Panc1 (cell line): ENCODE results near the gene CAMK2A.

Experiments
- SIN3A ChIP-seq: IDR thresholded peaks from 2 replicates; pipeline ENCODE4 v1.6.1; 2012; ENCODE audit warnings: low read depth, mild to moderate bottlenecking, low read length, moderate library complexity, borderline replicate concordance; ENCODE audit not compliant: insufficient read depth
- TCF7L2 ChIP-seq: IDR thresholded peaks from 2 replicates; pipeline ENCODE4 v1.6.1; 2011; ENCODE audit warnings: mild to moderate bottlenecking, low read depth, low read length, inconsistent platforms
- TF ChIP-seq, protein P1 (sequence below): fragments of 450-650 bp; IDR thresholded peaks from 2 replicates; pipeline ENCODE4 v1.5.1; 2017; ENCODE audit warnings: mild to moderate bottlenecking
- TF ChIP-seq, protein P2 (sequence below), 2 experiments: IDR thresholded peaks; 2 replicates each; pipeline ENCODE4 v1.6.1; 2011 to 2012; ENCODE audit warnings: low read depth in 2 of 2, control low read depth in 1 of 2, low read length in 1 of 2, mild to moderate bottlenecking in 1 of 2, moderate library complexity in 1 of 2; ENCODE audit not compliant: insufficient read depth in 1 of 2

DNA sequence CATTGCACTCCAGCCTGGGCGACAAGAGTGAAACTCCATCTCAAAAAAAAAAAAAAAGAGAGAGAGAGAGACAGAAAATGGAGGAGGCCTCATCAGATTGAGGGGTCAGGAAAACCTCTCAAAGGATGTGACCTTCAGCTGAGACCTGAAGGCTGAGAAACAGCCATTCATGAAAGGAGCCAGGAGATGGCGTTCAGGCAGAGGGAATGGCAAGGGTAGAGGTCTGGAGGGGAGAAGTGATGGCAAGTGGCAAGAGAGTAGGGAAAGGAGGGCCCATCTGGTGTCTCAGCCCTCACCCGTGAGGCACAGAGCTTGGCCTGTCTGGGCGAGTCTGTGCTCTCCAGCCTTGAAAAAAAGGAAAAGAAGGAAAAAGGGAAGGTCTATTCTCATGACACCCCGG, 17.0 kb downstream of the CAMK2A start:
- TF ChIP-seq, protein P1, sequence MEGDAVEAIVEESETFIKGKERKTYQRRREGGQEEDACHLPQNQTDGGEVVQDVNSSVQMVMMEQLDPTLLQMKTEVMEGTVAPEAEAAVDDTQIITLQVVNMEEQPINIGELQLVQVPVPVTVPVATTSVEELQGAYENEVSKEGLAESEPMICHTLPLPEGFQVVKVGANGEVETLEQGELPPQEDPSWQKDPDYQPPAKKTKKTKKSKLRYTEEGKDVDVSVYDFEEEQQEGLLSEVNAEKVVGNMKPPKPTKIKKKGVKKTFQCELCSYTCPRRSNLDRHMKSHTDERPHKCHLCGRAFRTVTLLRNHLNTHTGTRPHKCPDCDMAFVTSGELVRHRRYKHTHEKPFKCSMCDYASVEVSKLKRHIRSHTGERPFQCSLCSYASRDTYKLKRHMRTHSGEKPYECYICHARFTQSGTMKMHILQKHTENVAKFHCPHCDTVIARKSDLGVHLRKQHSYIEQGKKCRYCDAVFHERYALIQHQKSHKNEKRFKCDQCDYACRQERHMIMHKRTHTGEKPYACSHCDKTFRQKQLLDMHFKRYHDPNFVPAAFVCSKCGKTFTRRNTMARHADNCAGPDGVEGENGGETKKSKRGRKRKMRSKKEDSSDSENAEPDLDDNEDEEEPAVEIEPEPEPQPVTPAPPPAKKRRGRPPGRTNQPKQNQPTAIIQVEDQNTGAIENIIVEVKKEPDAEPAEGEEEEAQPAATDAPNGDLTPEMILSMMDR = no peak
- TF ChIP-seq, protein P2, sequence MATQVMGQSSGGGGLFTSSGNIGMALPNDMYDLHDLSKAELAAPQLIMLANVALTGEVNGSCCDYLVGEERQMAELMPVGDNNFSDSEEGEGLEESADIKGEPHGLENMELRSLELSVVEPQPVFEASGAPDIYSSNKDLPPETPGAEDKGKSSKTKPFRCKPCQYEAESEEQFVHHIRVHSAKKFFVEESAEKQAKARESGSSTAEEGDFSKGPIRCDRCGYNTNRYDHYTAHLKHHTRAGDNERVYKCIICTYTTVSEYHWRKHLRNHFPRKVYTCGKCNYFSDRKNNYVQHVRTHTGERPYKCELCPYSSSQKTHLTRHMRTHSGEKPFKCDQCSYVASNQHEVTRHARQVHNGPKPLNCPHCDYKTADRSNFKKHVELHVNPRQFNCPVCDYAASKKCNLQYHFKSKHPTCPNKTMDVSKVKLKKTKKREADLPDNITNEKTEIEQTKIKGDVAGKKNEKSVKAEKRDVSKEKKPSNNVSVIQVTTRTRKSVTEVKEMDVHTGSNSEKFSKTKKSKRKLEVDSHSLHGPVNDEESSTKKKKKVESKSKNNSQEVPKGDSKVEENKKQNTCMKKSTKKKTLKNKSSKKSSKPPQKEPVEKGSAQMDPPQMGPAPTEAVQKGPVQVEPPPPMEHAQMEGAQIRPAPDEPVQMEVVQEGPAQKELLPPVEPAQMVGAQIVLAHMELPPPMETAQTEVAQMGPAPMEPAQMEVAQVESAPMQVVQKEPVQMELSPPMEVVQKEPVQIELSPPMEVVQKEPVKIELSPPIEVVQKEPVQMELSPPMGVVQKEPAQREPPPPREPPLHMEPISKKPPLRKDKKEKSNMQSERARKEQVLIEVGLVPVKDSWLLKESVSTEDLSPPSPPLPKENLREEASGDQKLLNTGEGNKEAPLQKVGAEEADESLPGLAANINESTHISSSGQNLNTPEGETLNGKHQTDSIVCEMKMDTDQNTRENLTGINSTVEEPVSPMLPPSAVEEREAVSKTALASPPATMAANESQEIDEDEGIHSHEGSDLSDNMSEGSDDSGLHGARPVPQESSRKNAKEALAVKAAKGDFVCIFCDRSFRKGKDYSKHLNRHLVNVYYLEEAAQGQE (IDR thresholded peaks at IDR 0.05; ENCODE audit: insufficient read depth in 1 of 2, low read depth in 2 of 2, low read length in 1 of 2) = no peak
- TF ChIP-seq SIN3A (no peak), TCF7L2 (no peak)
